Body of pancreas (tissue), 4 donors: ENCODE data around the gene PIBF1. TPM values are rescaled to one million over a fixed set of nuclear protein-coding genes. Genes with fewer than 3 reads are reported as not detected.

Experiments used
- ATAC-seq: fragments of 150-250 bp; one replicate; pipeline ENCODE4 v1.9.1; 2016
- DNase-seq, 4 donors: peaks; one replicate each; pipeline ENCODE4 v3.0.0-alpha.2; 2019
- H3K27ac ChIP-seq, 4 donors: fragments of 200-600 bp; sonication (generic); 1 replicate in 3 of 4; 2 replicates in 1 of 4; pipeline versions ENCODE4 v1.5.1 to v1.6.1; 2016 to 2019; ENCODE audit warnings: mild to moderate bottlenecking in 1 of 4, mixed read lengths in 1 of 4, moderate library complexity in 1 of 4
- H3K27me3 ChIP-seq, 2 donors: fragments of 200-600 bp; sonication (generic); one replicate each; pipeline ENCODE4 v1.6.0; 2016; ENCODE audit warnings: mild to moderate bottlenecking in 1 of 2
- H3K36me3 ChIP-seq, 2 donors: fragments of 200-600 bp; sonication (generic); replicated peaks in 1 of 2; 2 replicates each; pipeline ENCODE4 v1.5.1; 2016; ENCODE audit warnings: low read depth in 2 of 2; ENCODE audit not compliant: insufficient read depth in 1 of 2
- H3K4me1 ChIP-seq: fragments of 200-600 bp; sonication (generic); one replicate; pipeline ENCODE4 v1.6.0; 2016
- H3K4me3 ChIP-seq, 2 donors: fragments of 200-600 bp; sonication (generic); 1 replicate in 1 of 2; 2 replicates in 1 of 2; pipeline ENCODE4 v1.5.1; 2016 to 2019
- H3K9me3 ChIP-seq, 3 donors: fragments of 200-600 bp; sonication (generic); 1 replicate in 2 of 3; 2 replicates in 1 of 3; pipeline ENCODE4 v1.5.1; 2016
- CTCF ChIP-seq, 7 experiments: fragments of 450-650 bp in 4 of 7; fragments of 200-600 bp in 3 of 7; sonication (generic) in 3 of 7; IDR thresholded peaks; one replicate each; pipeline ENCODE4 v1.5.1; 2016 to 2019; ENCODE audit warnings: antibody characterized with exemption in 7 of 7
- POLR2A ChIP-seq, 3 donors: fragments of 450-650 bp; IDR thresholded peaks; one replicate each; pipeline ENCODE4 v1.6.1; 2016; ENCODE audit warnings: antibody characterized with exemption in 3 of 3, mild to moderate bottlenecking in 2 of 3
- WGBS, 2 donors: methylation state at CpG; one replicate each; pipeline ENCODE4 v1.1.5; 2017; 5-methylcytosine and 5-hydroxymethylcytosine counted together
- intact Hi-C: fragments of 100-400 bp; cut with DNase I; formaldehyde crosslinking; loops from one replicate; pipeline ENCODE4 v1.15.1; 2023
- total RNA-seq, 2 donors: library from RNA; depleted of rRNA; stranded (reverse); fragments of >200 nt; gene quantifications; one replicate each; pipeline ENCODE4 v1.1.0, GENCODE V29; 2016

The PIBF1 gene
- total RNA-seq, 2 donors from 2014 or later: 7.6 to 25.9 TPM

- DNase-seq: no peak
- no peak for TF ChIP-seq POLR2A (IDR thresholded peaks at IDR 0.05)
- TF ChIP-seq CTCF (IDR thresholded peaks at IDR 0.05): no peak
- no peak overlapping the region for H3K27ac ChIP-seq
- H3K9me3 ChIP-seq: no peaks in the 10 kb centered on the region
- H3K4me1 ChIP-seq: no peaks in the 10 kb centered on the region
- peaks cover 0 to 13% of the 10 kb centered on the region in 2 donors for H3K36me3 ChIP-seq
- H3K4me3 ChIP-seq: no peak overlapping the region
- ATAC-seq: no peak
- intact Hi-C loops: no loop called here
- H3K27me3 ChIP-seq: no peaks in the 10 kb centered on the region
Observed at GRCh38 chr13:72751220-72751619, 30.7 kb upstream of the PIBF1 start.

GRCh38 chr13:72754111-72754510 lies 27.8 kb upstream of the PIBF1 start:
- 92 to 96% methylated on average over 6 of the region's 6 CpGs for WGBS, 2 donors

GRCh38 chr13:72757792-72758535 lies 24.0 kb upstream of the PIBF1 start:
- ATAC-seq: no peak
- Histone ChIP-seq H3K36me3 (peaks cover 7 to 42% of the 10 kb centered on the region in 2 donors), H3K4me3 (no peak overlapping the region), H3K27ac (no peak overlapping the region), H3K27me3 (no peaks in the 10 kb centered on the region), H3K9me3 (no peaks in the 10 kb centered on the region), H3K4me1 (no peaks in the 10 kb centered on the region)
- 68 to 70% methylated on average over 4 of the region's 4 CpGs for WGBS, 2 donors
- TF ChIP-seq POLR2A (IDR thresholded peaks at IDR 0.05) (no peak), CTCF (IDR thresholded peaks at IDR 0.05) (no peak)
- intact Hi-C loops: no loop called here
- no peak for DNase-seq

More at GRCh38 chr13:72754111-72754510, 27.8 kb upstream of the PIBF1 start:
- no peak for ATAC-seq
- no peak for DNase-seq
- Histone ChIP-seq H3K9me3 (no peaks in the 10 kb centered on the region), H3K36me3 (peaks cover 0 to 13% of the 10 kb centered on the region in 2 donors), H3K27ac (no peak overlapping the region), H3K4me1 (no peaks in the 10 kb centered on the region), H3K27me3 (no peaks in the 10 kb centered on the region), H3K4me3 (no peak overlapping the region)
- intact Hi-C loops: no loop called here
- no peak for TF ChIP-seq CTCF (IDR thresholded peaks at IDR 0.05)
- no peak for TF ChIP-seq POLR2A (IDR thresholded peaks at IDR 0.05)

GRCh38 chr13:72760189-72760588 lies 21.7 kb upstream of the PIBF1 start:
- TF ChIP-seq CTCF (IDR thresholded peaks at IDR 0.05) (no peak), POLR2A (IDR thresholded peaks at IDR 0.05) (no peak)
- no peaks in the 10 kb centered on the region for H3K27me3 ChIP-seq
- H3K4me3 ChIP-seq: no peak overlapping the region
- no peak overlapping the region for H3K27ac ChIP-seq
- 57 to 66% methylated on average over 3 of the region's 3 CpGs for WGBS, 2 donors
- DNase-seq (no peak), ATAC-seq (no peak)
- H3K9me3 ChIP-seq: no peaks in the 10 kb centered on the region
- H3K36me3 ChIP-seq: peaks cover 11 to 50% of the 10 kb centered on the region in 2 donors
- H3K4me1 ChIP-seq: no peaks in the 10 kb centered on the region
- intact Hi-C loops: no loop called here

- ATAC-seq (no peak), DNase-seq (no peak)
- intact Hi-C loops: no loop called here
- Histone ChIP-seq H3K36me3 (peaks cover 13 to 70% of the 10 kb centered on the region in 2 donors), H3K4me3 (no peak overlapping the region), H3K4me1 (no peaks in the 10 kb centered on the region), H3K9me3 (no peaks in the 10 kb centered on the region), H3K27me3 (no peaks in the 10 kb centered on the region), H3K27ac (no peak overlapping the region)
- TF ChIP-seq CTCF (IDR thresholded peaks at IDR 0.05): no peak
- TF ChIP-seq POLR2A (IDR thresholded peaks at IDR 0.05): no peak
- WGBS, 2 donors: 60 to 71% methylated on average over 2 of the region's 2 CpGs
Observed at GRCh38 chr13:72763411-72763810, 18.5 kb upstream of the PIBF1 start.
